Activated CD4-positive, alpha-beta memory T cell treated with anti-CD3 and anti-CD28 coated beads for 36 hours (primary cell): Measurements from ENCODE around the gene NFYA. TPM values are rescaled to one million over a fixed set of nuclear protein-coding genes. Genes with fewer than 3 reads are reported as not detected.
A peak's percentile ranks its signal among the peaks of the same experiment; 100 is the strongest.

Source experiments
- CTCF ChIA-PET: fragments of 350-600 bp; sonication (Branson Sonifier 250); formaldehyde crosslinking; loops from one replicate; lab custom pipeline; 2021; ENCODE audit warnings: antibody characterized with exemption, inconsistent platforms; lab: Charles Lee
- POLR2A ChIA-PET: fragments of 350-600 bp; sonication (Branson Sonifier 250); formaldehyde crosslinking; loops from one replicate; lab custom pipeline; 2021; ENCODE audit warnings: antibody characterized with exemption; lab: Charles Lee
- DNase-seq: peaks from one replicate; pipeline ENCODE4 v3.0.0-alpha.2; 2020
- H3K27ac Mint-ChIP-seq: one replicate; pipeline ENCODE4 v1.8.0; 2021; ENCODE audit warnings: mixed read lengths
- H3K27me3 Mint-ChIP-seq: one replicate; pipeline ENCODE4 v1.8.0; 2021; ENCODE audit warnings: mixed read lengths
- H3K36me3 Mint-ChIP-seq: one replicate; pipeline ENCODE4 v1.8.0; 2021; ENCODE audit warnings: mixed read lengths
- H3K4me1 Mint-ChIP-seq: one replicate; pipeline ENCODE4 v1.8.0; 2021; ENCODE audit warnings: low read depth, mixed read lengths
- H3K4me3 Mint-ChIP-seq: one replicate; pipeline ENCODE4 v1.8.0; 2021; ENCODE audit warnings: mild to moderate bottlenecking, mixed read lengths
- H3K9me3 Mint-ChIP-seq: one replicate; pipeline ENCODE4 v1.8.0; 2021; ENCODE audit warnings: mixed read lengths
- intact Hi-C: fragments of 100-400 bp; cut with micrococcal nuclease; formaldehyde crosslinking; loops from one replicate; pipeline ENCODE4 v1.15.1; 2023
- total RNA-seq, 2 experiments: library from RNA; stranded (reverse); gene quantifications; one replicate each; pipeline ENCODE4 v1.2.3, GENCODE V29; 2021

NFYA gene
- total RNA-seq, 2 experiments from 2014 or later: 30.2 to 30.4 TPM

GRCh38 chr6:41037107-41037900, 35.5 kb upstream of the NFYA start:
- H3K4me3 Mint-ChIP-seq: no peak overlapping the region
- no peak overlapping the region for H3K27ac Mint-ChIP-seq

DNA sequence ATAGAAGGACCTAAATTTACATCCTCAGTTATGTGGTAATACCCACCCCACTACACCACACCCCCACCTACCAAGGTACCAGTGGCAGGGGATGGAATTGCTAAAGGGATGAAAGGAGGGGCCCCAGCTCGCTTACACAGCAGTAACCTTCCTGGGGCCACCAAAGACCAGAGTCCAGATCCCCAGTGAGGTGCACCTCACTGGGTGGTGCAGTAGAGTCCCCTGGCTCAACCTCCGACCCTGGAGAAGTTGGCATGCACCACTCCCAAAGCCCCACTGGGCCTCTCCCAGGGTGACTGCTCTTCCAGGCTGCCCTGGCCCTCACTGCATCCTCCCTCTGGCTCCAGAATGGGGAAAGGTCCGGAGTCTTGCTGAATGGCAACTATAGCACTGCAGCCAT, 34.6 kb upstream of the NFYA start:
- H3K9me3 Mint-ChIP-seq: no peaks in the 10 kb centered on the region
- no peaks in the 10 kb centered on the region for H3K27me3 Mint-ChIP-seq
- H3K4me3 Mint-ChIP-seq: no peak overlapping the region
- no peak overlapping the region for H3K27ac Mint-ChIP-seq
- peaks cover 3% of the 10 kb centered on the region for H3K4me1 Mint-ChIP-seq
- ChIA-PET CTCF (interaction anchor here (1.4 to 3.9 kb wide), 5 partner anchors 9 to 282 kb away, joined by 4 to 57 read pairs (median 14); no protein-coding TSS in a partner anchor), POLR2A (no interaction called here)
- H3K36me3 Mint-ChIP-seq: peaks cover 4% of the 10 kb centered on the region
- no peak for DNase-seq
- intact Hi-C loops: no loop called here

More at GRCh38 chr6:41037107-41037900, 35.5 kb upstream of the NFYA start:
- intact Hi-C loops: no loop called here
- no peak for DNase-seq
- Mint-ChIP-seq H3K27me3 (no peaks in the 10 kb centered on the region), H3K4me1 (peaks cover 3% of the 10 kb centered on the region), H3K36me3 (peaks cover 4% of the 10 kb centered on the region), H3K9me3 (no peaks in the 10 kb centered on the region)
- ChIA-PET POLR2A (no interaction called here), CTCF (interaction anchor here (1.2 to 3.0 kb wide), 5 partner anchors 9 to 33 kb away, joined by 3 to 29 read pairs (median 5); no protein-coding TSS in a partner anchor)

DNA sequence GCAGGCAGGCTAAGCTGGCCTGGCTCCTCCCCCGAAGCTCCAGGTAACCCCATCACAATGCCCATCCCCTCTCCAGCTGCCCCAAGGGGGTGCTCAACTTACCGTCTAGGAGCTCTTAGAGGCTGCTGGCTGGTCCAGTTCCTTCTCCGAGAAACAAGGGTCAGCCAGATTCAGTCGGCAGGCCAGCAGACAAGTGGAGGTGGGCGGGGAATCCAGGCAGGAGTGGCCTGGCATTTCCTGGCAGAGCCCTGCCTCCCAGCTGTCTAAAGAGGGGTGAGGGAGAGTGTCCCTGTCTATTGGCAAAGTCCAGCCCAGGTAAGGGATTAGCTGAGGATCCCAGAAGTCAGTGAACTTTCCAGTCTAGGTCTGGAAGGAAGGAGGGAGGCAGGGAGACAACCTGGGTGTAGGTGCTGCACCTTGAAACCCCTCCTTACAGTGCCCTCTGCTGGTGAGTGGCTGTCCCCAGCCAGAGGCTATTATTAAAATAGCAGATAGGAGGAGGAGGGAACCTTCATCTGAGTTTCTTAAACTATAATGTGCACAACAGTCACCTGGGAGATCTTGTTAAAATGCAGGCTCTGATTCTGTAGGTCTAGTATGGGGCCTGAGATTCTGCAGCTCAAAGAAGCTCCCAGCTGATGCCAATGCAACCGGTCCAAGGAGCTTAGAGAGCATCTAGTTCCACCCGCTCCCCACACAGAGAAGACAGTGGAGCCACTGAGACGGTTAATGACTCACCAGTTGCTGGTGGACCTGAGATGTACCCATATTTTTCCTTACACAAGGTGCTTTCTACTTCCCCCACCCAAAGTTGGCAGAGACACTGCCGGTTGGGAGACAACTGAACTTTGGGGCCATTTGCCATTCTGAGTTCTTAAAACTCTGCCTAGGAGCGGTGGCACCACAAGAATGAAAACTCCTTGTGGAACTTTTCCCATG, 33.4 kb upstream of the NFYA start, which contains the start of gene UNC5CL:
TSS of gene UNC5CL (minus strand) at position 162 of the 939 bp plus-strand sequence. CDS start 4,147 bp downstream, outside the sequence.
- intact Hi-C loops: no loop called here
- Mint-ChIP-seq H3K9me3 (no peaks in the 10 kb centered on the region), H3K4me1 (peaks cover 3% of the 10 kb centered on the region), H3K4me3 (no peak within 1 kb of the TSS), H3K27me3 (no peaks in the 10 kb centered on the region), H3K36me3 (peaks cover 4% of the 10 kb centered on the region), H3K27ac (no peak within 1 kb of the TSS)
- POLR2A ChIA-PET: no interaction called here
- CTCF ChIA-PET: interaction anchor here (0.6 to 3.9 kb wide), 17 partner anchors 10 to 281 kb away, joined by 3 to 57 read pairs (median 5); partner anchors contain the start of genes APOBEC2, NFYA and OARD1
- DNase-seq: peak; percentile 64

GRCh38 chr6:41040101-41040939, 32.5 kb upstream of the NFYA start:
- H3K4me1 Mint-ChIP-seq: peaks cover 3% of the 10 kb centered on the region
- H3K4me3 Mint-ChIP-seq: no peak overlapping the region
- POLR2A ChIA-PET: interaction anchor here (0.9 kb wide), 1 partner anchor 12 kb away, joined by 3 read pairs; no protein-coding TSS in a partner anchor
- intact Hi-C loops: no loop called here
- peak; percentile 48 for DNase-seq
- H3K9me3 Mint-ChIP-seq: no peaks in the 10 kb centered on the region
- no peaks in the 10 kb centered on the region for H3K27me3 Mint-ChIP-seq
- no peak overlapping the region for H3K27ac Mint-ChIP-seq
- CTCF ChIA-PET: interaction anchor here (0.6 to 3.9 kb wide), 14 partner anchors 9 to 280 kb away, joined by 3 to 57 read pairs (median 5); partner anchors contain the start of genes APOBEC2, NFYA and OARD1
- peaks cover 4% of the 10 kb centered on the region for H3K36me3 Mint-ChIP-seq

DNA sequence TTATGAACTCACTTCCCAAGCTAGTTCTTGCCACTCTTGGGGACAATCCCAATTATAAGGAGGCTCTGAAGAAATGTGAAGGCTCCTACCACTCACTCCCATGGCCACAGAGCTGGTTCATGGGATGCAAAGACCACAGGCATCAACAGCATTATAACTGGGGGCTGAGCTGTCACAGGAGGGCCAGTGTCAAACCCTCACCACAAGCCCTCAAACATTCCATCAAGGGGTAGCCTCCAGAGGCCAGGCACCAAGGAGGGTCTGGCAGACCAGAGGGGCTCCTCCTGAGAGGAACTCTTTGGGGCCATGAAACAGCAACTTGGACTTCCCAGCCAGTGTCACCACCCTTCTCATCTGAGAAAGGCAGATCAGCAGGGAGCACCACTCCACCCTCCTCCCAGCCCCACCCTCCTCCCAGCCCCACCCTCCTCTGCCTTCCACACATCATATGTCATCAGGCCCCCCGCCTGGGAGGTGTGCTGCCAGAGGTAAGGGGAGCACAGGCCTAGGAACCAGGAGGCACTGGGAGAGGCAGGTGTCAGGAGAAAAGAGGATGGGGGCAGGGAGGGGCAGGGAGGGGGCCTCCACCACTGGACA, 31.7 kb upstream of the NFYA start:
- Mint-ChIP-seq H3K4me1 (peaks cover 3% of the 10 kb centered on the region), H3K36me3 (peaks cover 4% of the 10 kb centered on the region), H3K4me3 (no peak overlapping the region), H3K9me3 (no peaks in the 10 kb centered on the region), H3K27me3 (no peaks in the 10 kb centered on the region), H3K27ac (no peak overlapping the region)
- ChIA-PET CTCF (interaction anchor here (1.4 to 3.9 kb wide), 4 partner anchors 8 to 43 kb away, joined by 3 to 57 read pairs (median 10); no protein-coding TSS in a partner anchor), POLR2A (interaction anchor here (0.9 kb wide), 1 partner anchor 12 kb away, joined by 3 read pairs; no protein-coding TSS in a partner anchor)
- no peak for DNase-seq
- intact Hi-C loops: no loop called here

DNA sequence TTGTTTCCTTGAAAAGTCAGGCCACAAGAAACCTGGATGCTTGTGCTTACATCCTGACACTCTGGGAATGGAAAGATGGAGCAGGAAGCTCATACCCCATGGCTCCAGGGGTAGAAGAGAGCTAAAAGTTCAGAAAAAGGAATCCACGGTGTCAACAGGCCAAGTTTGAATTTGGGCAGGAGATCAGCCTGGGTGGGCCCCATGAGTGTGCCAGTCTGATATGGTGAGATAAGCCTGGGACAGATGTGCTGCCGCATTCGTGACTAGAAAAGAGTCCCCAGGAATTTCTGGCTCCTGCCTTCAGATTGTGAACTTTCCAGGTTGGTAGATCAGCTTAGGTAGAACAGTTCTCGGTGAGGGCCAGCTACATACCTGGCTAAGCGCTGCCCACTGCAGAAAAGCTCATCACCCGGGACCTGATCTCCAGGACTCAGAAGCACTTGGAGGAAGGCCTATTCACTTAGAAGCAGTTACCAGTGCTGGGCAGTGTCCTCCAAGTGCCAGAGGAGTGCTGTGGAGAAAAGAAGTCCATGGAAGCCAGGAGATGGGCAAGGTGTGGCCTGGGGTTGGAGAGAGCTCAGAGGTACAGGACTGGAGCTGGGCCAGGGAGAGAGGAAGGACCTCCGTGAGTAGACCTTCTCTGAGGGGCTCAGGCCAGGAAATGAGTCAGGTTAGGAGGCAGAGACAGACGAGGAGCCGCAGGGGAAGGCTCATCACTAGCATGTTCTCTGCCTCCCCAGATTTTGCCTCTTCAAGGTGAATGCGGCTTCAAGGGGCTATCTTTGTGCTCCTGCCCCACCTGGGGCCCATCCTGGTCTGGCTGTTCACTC, 30.3 kb upstream of the NFYA start, which contains the start of gene TSPO2:
TSS of gene TSPO2 (plus strand) at position 242 of the 830 bp plus-strand sequence. CDS start at position 761, 519 bp downstream.
- no peaks in the 10 kb centered on the region for H3K9me3 Mint-ChIP-seq
- ChIA-PET CTCF (interaction anchor here (3.9 kb wide), 1 partner anchor 13 kb away, joined by 57 read pairs; no protein-coding TSS in a partner anchor), POLR2A (no interaction called here)
- H3K4me1 Mint-ChIP-seq: peaks cover 3% of the 10 kb centered on the region
- intact Hi-C loops: no loop called here
- H3K27ac Mint-ChIP-seq: no peak within 1 kb of the TSS
- no peaks in the 10 kb centered on the region for H3K27me3 Mint-ChIP-seq
- peaks cover 4% of the 10 kb centered on the region for H3K36me3 Mint-ChIP-seq
- DNase-seq: no peak
- H3K4me3 Mint-ChIP-seq: no peak within 1 kb of the TSS

GRCh38 chr6:41043151-41043550, 29.6 kb upstream of the NFYA start:
- Mint-ChIP-seq H3K9me3 (no peaks in the 10 kb centered on the region), H3K4me3 (no peak overlapping the region), H3K27ac (no peak overlapping the region), H3K27me3 (no peaks in the 10 kb centered on the region), H3K4me1 (peaks cover 3% of the 10 kb centered on the region), H3K36me3 (peaks cover 4% of the 10 kb centered on the region)
- intact Hi-C loops: no loop called here
- no peak for DNase-seq
- ChIA-PET CTCF (no interaction called here), POLR2A (no interaction called here)

- Mint-ChIP-seq H3K27ac (no peak overlapping the region), H3K4me3 (no peak overlapping the region)
Measured at GRCh38 chr6:41045664-41046063, 27.1 kb upstream of the NFYA start.

GRCh38 chr6:41046084-41046483, 26.7 kb upstream of the NFYA start:
- CTCF ChIA-PET: interaction anchor here (0.6 to 2.0 kb wide), 5 partner anchors 9 to 21 kb away, joined by 3 to 10 read pairs (median 5); no protein-coding TSS in a partner anchor
- no peak overlapping the region for H3K27ac Mint-ChIP-seq
- POLR2A ChIA-PET: no interaction called here
- no peaks in the 10 kb centered on the region for H3K27me3 Mint-ChIP-seq
- DNase-seq: no peak
- H3K36me3 Mint-ChIP-seq: peaks cover 7% of the 10 kb centered on the region
- H3K4me1 Mint-ChIP-seq: no peaks in the 10 kb centered on the region
- no peak overlapping the region for H3K4me3 Mint-ChIP-seq
- intact Hi-C loops: no loop called here
- H3K9me3 Mint-ChIP-seq: no peaks in the 10 kb centered on the region

More at GRCh38 chr6:41045664-41046063, 27.1 kb upstream of the NFYA start:
- peaks cover 5% of the 10 kb centered on the region for H3K36me3 Mint-ChIP-seq
- ChIA-PET CTCF (interaction anchor here (1.0 to 2.0 kb wide), 4 partner anchors 14 to 22 kb away, joined by 5 to 10 read pairs (median 6); no protein-coding TSS in a partner anchor), POLR2A (no interaction called here)
- H3K9me3 Mint-ChIP-seq: no peaks in the 10 kb centered on the region
- no peaks in the 10 kb centered on the region for H3K4me1 Mint-ChIP-seq
- intact Hi-C loops: no loop called here
- no peak for DNase-seq
- no peaks in the 10 kb centered on the region for H3K27me3 Mint-ChIP-seq

- POLR2A ChIA-PET: no interaction called here
- intact Hi-C loops: no loop called here
- H3K4me3 Mint-ChIP-seq: no peak overlapping the region
- peaks cover 7% of the 10 kb centered on the region for H3K4me1 Mint-ChIP-seq
- no peaks in the 10 kb centered on the region for H3K27me3 Mint-ChIP-seq
- DNase-seq: no peak
- no peaks in the 10 kb centered on the region for H3K9me3 Mint-ChIP-seq
- H3K36me3 Mint-ChIP-seq: peaks cover 11% of the 10 kb centered on the region
- CTCF ChIA-PET: interaction anchor here (2.0 kb wide), 1 partner anchor 19 kb away, joined by 10 read pairs; no protein-coding TSS in a partner anchor
- no peak overlapping the region for H3K27ac Mint-ChIP-seq
Measured at GRCh38 chr6:41047306-41047705, 25.5 kb upstream of the NFYA start.
